Stimulated activated CD4-positive, alpha-beta T cell treated with anti-CD3 and anti-CD28 coated beads, Interleukin-12 subunit alpha, Interleukin-12 subunit beta, amount 100 ng/mL, for 24 hours (primary cell): ENCODE results near the gene DHH.

Source experiments
- DNase-seq, 2 experiments: peaks; one replicate each; pipeline ENCODE4 v3.0.0-alpha.2; 2020; ENCODE audit warnings: low read depth in 2 of 2

Gene DHH

GRCh38 chr12:49109641-49110463 lies 15.3 kb upstream of the DHH start:
- DNase-seq = no peak

GRCh38 chr12:49108958-49109404 lies 14.4 kb upstream of the DHH start:
- no peak for DNase-seq

- no peak for DNase-seq
Observed at GRCh38 chr12:49105504-49106084, 11.0 kb upstream of the DHH start.

- DNase-seq = no peak
Observed at GRCh38 chr12:49104822-49105221, 10.2 kb upstream of the DHH start.

- DNase-seq = no peak
Observed at GRCh38 chr12:49100380-49100779, 5.8 kb upstream of the DHH start.

- no peak for DNase-seq
Observed at GRCh38 chr12:49098703-49099102, 4.1 kb upstream of the DHH start.

- peak; percentile 38 to 65 for DNase-seq
Observed at GRCh38 chr12:49098035-49098451, 3.4 kb upstream of the DHH start.

- DNase-seq = no peak
Observed at GRCh38 chr12:49097381-49097780, 2.8 kb upstream of the DHH start.

GRCh38 chr12:49094975-49095365 lies 369 bp upstream of the DHH start:
- DNase-seq = no peak

GRCh38 chr12:49093792-49094159 lies 825 bp downstream of the DHH start:
- DNase-seq = no peak

GRCh38 chr12:49092816-49093406 lies 1.7 kb downstream of the DHH start:
- DNase-seq = no peak

GRCh38 chr12:49092086-49092815 lies 2.4 kb downstream of the DHH start:
- peak in 1 of 2 experiments; percentile 59 for DNase-seq

- DNase-seq = no peak
Observed at GRCh38 chr12:49091836-49092085, 2.8 kb downstream of the DHH start.

GRCh38 chr12:49091056-49091835 lies 3.4 kb downstream of the DHH start:
- DNase-seq = no peak

- DNase-seq = peak in 1 of 2 experiments; percentile 28
Observed at GRCh38 chr12:49089821-49090773, 4.5 kb downstream of the DHH start.

GRCh38 chr12:49088932-49089330 lies 5.7 kb downstream of the DHH start:
- DNase-seq = no peak

GRCh38 chr12:49088150-49088931 lies 6.3 kb downstream of the DHH start:
- DNase-seq = peak; percentile 48 to 59

GRCh38 chr12:49086116-49086515 lies 8.5 kb downstream of the DHH start:
- DNase-seq = no peak

GRCh38 chr12:49084438-49084837 lies 10.2 kb downstream of the DHH start:
- DNase-seq = no peak

- DNase-seq = no peak
Observed at GRCh38 chr12:49079793-49080192, 14.8 kb downstream of the DHH start.
